Nephron progenitor cell (in vitro differentiated cells): ENCODE measurements around the gene MYO7A.

Experiments
- DNase-seq: peaks from one replicate; pipeline ENCODE4 v3.0.0; 2021
- H3K27ac Mint-ChIP-seq: 2 replicates; pipeline ENCODE4 v1.8.0; 2021; ENCODE audit warnings: mild to moderate bottlenecking, moderate library complexity, mixed read lengths
- H3K27me3 Mint-ChIP-seq: 2 replicates; pipeline ENCODE4 v1.8.0; 2021; ENCODE audit warnings: mild to moderate bottlenecking, low read depth, mixed read lengths; ENCODE audit not compliant: poor library complexity
- H3K36me3 Mint-ChIP-seq: 2 replicates; pipeline ENCODE4 v1.8.0; 2021; ENCODE audit warnings: low read depth, mixed read lengths
- H3K4me1 Mint-ChIP-seq: 2 replicates; pipeline ENCODE4 v1.8.0; 2021; ENCODE audit warnings: mixed read lengths
- H3K4me3 Mint-ChIP-seq: 2 replicates; pipeline ENCODE4 v1.8.0; 2021; ENCODE audit warnings: mild to moderate bottlenecking, moderate library complexity, mixed read lengths
- H3K9me3 Mint-ChIP-seq: 2 replicates; pipeline ENCODE4 v1.8.0; 2021; ENCODE audit warnings: mild to moderate bottlenecking, moderate library complexity, mixed read lengths
- CTCF ChIP-seq: fragments of 200-600 bp; sonication (generic); IDR thresholded peaks from 2 replicates; pipeline ENCODE4 v1.5.0; 2021; ENCODE audit warnings: antibody characterized with exemption

MYO7A gene

DNA sequence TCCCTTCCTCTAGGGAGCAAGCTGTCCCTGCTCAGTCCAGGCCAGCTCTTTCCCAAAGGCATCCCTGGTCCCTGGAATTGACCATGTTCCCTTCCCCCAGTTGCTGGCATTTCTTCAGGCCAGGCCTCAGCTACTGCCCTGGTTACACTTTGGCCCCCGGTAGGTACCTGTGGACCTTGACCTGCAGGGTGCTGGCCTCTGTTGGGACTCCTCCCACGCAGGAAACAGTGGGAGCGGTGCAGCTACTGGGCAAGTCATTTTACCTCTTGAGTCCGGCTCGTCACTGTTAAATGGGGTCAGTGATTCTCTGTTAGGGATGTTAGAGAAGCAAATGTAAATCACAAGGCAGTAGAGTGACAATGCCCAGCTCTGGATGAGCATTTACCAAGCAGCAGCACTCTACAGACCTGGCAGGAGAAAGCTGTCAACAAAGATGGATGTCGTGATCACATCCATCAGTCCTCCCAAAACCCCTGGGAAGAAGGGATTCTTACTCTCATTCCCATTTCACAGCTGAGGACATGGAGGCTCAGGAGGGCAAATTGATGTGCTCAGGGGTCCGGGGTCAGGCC, 16.9 kb downstream of the MYO7A start:
- no peak for TF ChIP-seq CTCF
- Mint-ChIP-seq H3K36me3 (no peaks in the 10 kb centered on the region), H3K27me3 (peaks cover 36% of the 10 kb centered on the region), H3K9me3 (no peaks in the 10 kb centered on the region), H3K4me1 (peaks cover 60% of the 10 kb centered on the region), H3K4me3 (no peak overlapping the region), H3K27ac (no peak overlapping the region)
- DNase-seq = no peak

DNA sequence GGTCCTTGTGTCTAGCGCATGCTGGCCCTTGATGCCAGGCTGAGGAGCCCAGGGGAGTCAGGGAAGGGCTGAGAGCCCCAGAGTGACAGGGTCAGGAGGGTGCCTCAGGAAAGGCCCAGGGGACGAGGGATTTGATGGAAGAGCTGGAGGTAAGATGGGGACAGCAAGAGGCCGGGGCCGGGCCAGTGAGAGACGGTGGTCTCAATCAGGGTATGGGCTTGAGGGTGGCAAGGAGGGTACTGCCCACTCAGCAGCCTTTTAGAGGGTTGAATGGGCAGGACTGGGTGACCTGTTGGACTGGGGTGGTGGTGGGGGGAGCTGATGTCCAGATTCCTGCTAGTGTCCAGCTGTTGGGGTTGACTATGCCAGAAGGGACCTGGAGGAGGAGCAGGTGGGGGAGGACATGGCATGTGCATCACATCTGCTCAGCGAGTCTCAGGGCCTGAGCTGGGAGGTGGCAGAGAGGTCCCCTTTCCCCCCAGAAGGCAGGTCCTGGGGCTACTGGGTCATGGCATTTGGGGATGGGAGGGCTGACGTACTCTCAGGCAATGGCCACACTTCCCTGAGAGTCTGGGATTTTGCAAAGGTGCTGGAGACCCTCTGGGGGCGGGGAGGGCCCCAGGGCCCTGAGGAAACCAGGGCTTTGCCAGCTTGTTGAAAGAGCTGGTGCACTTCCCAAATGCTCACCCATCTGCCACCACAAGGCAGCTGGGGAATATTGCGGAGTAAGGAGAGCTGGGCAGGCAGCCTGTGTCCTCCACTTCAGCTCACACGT, 18.4 kb downstream of the MYO7A start:
- Mint-ChIP-seq H3K27me3 (peaks cover 36% of the 10 kb centered on the region), H3K9me3 (no peaks in the 10 kb centered on the region), H3K27ac (no peak overlapping the region), H3K36me3 (no peaks in the 10 kb centered on the region), H3K4me1 (peaks cover 57% of the 10 kb centered on the region), H3K4me3 (no peak overlapping the region)
- TF ChIP-seq CTCF = no peak
- DNase-seq = no peak

DNA sequence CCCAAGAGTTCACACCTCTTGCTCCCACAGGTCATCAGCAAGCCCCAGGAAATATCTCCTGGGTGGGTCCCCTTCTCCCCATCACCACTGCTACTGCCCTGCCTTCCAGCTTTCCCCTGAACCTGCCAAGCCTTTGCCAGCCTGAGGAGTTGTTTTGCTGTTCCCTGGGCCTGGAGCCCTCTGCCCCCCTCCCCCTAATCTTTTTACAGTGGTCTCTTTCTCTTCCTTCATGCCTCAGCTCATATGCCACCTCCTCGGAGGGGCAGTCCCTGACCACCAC, 18.9 kb downstream of the MYO7A start:
- Mint-ChIP-seq H3K27me3 (peaks cover 36% of the 10 kb centered on the region), H3K4me3 (peak overlapping the region; percentile 65), H3K9me3 (no peaks in the 10 kb centered on the region), H3K4me1 (peaks cover 52% of the 10 kb centered on the region), H3K27ac (no peak overlapping the region), H3K36me3 (no peaks in the 10 kb centered on the region)
- no peak for TF ChIP-seq CTCF
- DNase-seq = no peak

GRCh38 chr11:77147668-77148321, 19.7 kb downstream of the MYO7A start:
- Mint-ChIP-seq H3K36me3 (no peaks in the 10 kb centered on the region), H3K27ac (no peak overlapping the region), H3K9me3 (no peaks in the 10 kb centered on the region), H3K27me3 (peaks cover 40% of the 10 kb centered on the region), H3K4me1 (peaks cover 58% of the 10 kb centered on the region), H3K4me3 (peak overlapping the region; percentile 74)
- DNase-seq = peak; percentile 71
- no peak for TF ChIP-seq CTCF

GRCh38 chr11:77148963-77149715, 21.1 kb downstream of the MYO7A start:
- no peak for TF ChIP-seq CTCF
- no peaks in the 10 kb centered on the region for H3K9me3 Mint-ChIP-seq
- H3K4me1 Mint-ChIP-seq = peaks cover 56% of the 10 kb centered on the region
- H3K36me3 Mint-ChIP-seq = no peaks in the 10 kb centered on the region
- no peak for DNase-seq
- H3K4me3 Mint-ChIP-seq = no peak overlapping the region
- no peak overlapping the region for H3K27ac Mint-ChIP-seq
- peaks cover 47% of the 10 kb centered on the region for H3K27me3 Mint-ChIP-seq
